ENCODE measurements around the gene DISC1. TPM values are rescaled to one million over a fixed set of nuclear protein-coding genes. Genes with fewer than 3 reads are reported as not detected.

The DISC1 gene
- total RNA-seq, 1 experiment from 2014 or later, result 0.36 TPM

DNA sequence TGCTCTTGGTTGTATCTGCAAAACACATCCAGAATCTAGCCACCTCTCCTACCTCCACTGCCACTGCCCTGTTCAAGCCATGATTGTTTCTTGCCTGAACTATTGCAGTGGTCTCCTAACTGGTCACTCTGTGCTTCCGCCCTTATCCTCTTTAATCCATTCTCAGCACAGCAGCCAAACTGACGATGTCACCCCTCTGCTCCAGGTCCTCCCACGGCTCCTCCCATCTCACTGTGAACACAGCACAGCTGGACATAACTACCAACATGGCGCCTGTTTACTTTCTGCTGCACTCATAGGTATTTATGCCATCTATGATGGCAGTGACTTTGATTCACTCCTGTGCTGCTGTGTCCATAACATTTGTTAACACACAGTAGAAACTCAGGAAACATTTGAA lies 406.7 kb downstream of the DISC1 start:
- Histone ChIP-seq H3K4me3 (ENCODE audit: low read depth in 2 of 2, low read length in 2 of 2) (no peak overlapping the region), H3K9me3 (ENCODE audit: control insufficient read depth, insufficient read depth, low read depth, low read length) (no peaks in the 10 kb centered on the region), H3K27me3 (ENCODE audit: control insufficient read depth, insufficient read depth, low read length) (no peaks in the 10 kb centered on the region), H3K36me3 (ENCODE audit: control insufficient read depth, insufficient read depth, low read length) (no peaks in the 10 kb centered on the region), H3K4me1 (ENCODE audit: control insufficient read depth, insufficient read depth, low read length) (no peaks in the 10 kb centered on the region), H3K27ac (ENCODE audit: low read length) (no peak overlapping the region)
- DNase-seq (ENCODE audit: low read depth, low spot score) (no peak), ATAC-seq (no peak)
- TF ChIP-seq REST (IDR thresholded peaks at IDR 0.05; ENCODE audit: insufficient read depth in 1 of 2, low read depth in 2 of 2, low read length in 1 of 2), result no peak
- TF ChIP-seq TCF7L2 (IDR thresholded peaks at IDR 0.05; ENCODE audit: low read depth, low read length), result no peak
- TF ChIP-seq, protein P1, sequence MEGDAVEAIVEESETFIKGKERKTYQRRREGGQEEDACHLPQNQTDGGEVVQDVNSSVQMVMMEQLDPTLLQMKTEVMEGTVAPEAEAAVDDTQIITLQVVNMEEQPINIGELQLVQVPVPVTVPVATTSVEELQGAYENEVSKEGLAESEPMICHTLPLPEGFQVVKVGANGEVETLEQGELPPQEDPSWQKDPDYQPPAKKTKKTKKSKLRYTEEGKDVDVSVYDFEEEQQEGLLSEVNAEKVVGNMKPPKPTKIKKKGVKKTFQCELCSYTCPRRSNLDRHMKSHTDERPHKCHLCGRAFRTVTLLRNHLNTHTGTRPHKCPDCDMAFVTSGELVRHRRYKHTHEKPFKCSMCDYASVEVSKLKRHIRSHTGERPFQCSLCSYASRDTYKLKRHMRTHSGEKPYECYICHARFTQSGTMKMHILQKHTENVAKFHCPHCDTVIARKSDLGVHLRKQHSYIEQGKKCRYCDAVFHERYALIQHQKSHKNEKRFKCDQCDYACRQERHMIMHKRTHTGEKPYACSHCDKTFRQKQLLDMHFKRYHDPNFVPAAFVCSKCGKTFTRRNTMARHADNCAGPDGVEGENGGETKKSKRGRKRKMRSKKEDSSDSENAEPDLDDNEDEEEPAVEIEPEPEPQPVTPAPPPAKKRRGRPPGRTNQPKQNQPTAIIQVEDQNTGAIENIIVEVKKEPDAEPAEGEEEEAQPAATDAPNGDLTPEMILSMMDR (IDR thresholded peaks at IDR 0.05), result no peak
- no peak for TF ChIP-seq POLR2AphosphoS5 (IDR thresholded peaks at IDR 0.05; ENCODE audit: low read depth, low read length)
- no peak for TF ChIP-seq SIN3A (IDR thresholded peaks at IDR 0.05; ENCODE audit: borderline replicate concordance, insufficient read depth, low read depth, low read length)
- no TSS peak for BruUV-seq (replicated peaks)
- ChIA-PET CTCF (interaction anchor here (0.6 kb wide), 1 partner anchor 953 kb away, joined by 4 read pairs; no protein-coding TSS in a partner anchor), POLR2A (no interaction called here)
- in situ Hi-C loops (cut with HindIII; ENCODE audit: low pct_unique_long_range_greater_than_20kb, low sequenced_read_pairs), result no loop called here
- intact Hi-C loops (cut with micrococcal nuclease; ENCODE audit: unreplicated experiment), result no loop called here

- POLR2A ChIA-PET, result no interaction called here
Observed at GRCh38 chr1:232034556-232034955, 408.0 kb downstream of the DISC1 start.

More at GRCh38 chr1:232034556-232034955, 408.0 kb downstream of the DISC1 start:
- in situ Hi-C loops (cut with HindIII; ENCODE audit: low pct_unique_long_range_greater_than_20kb, low sequenced_read_pairs), result no loop called here
- H3K9me3 ChIP-seq (ENCODE audit: control insufficient read depth, insufficient read depth, low read depth, low read length), result no peaks in the 10 kb centered on the region
- CTCF ChIA-PET, result no interaction called here
- no peaks in the 10 kb centered on the region for H3K27me3 ChIP-seq (ENCODE audit: control insufficient read depth, insufficient read depth, low read length)
- no peak for DNase-seq (ENCODE audit: low read depth, low spot score)
- no peak for ATAC-seq
- no peaks in the 10 kb centered on the region for H3K4me1 ChIP-seq (ENCODE audit: control insufficient read depth, insufficient read depth, low read length)
- intact Hi-C loops (cut with micrococcal nuclease; ENCODE audit: unreplicated experiment), result no loop called here
- TF ChIP-seq, protein P1 (IDR thresholded peaks at IDR 0.05), result no peak
- TF ChIP-seq SIN3A (IDR thresholded peaks at IDR 0.05; ENCODE audit: borderline replicate concordance, insufficient read depth, low read depth, low read length) (no peak), TCF7L2 (IDR thresholded peaks at IDR 0.05; ENCODE audit: low read depth, low read length) (no peak), REST (IDR thresholded peaks at IDR 0.05; ENCODE audit: insufficient read depth in 1 of 2, low read depth in 2 of 2, low read length in 1 of 2) (no peak), POLR2AphosphoS5 (IDR thresholded peaks at IDR 0.05; ENCODE audit: low read depth, low read length) (no peak)
- no peak overlapping the region for H3K4me3 ChIP-seq (ENCODE audit: low read depth in 2 of 2, low read length in 2 of 2)
- no TSS peak for BruUV-seq (replicated peaks)
- no peaks in the 10 kb centered on the region for H3K36me3 ChIP-seq (ENCODE audit: control insufficient read depth, insufficient read depth, low read length)
- no peak overlapping the region for H3K27ac ChIP-seq (ENCODE audit: low read length)
